GM18868 (cell line): Measurements from ENCODE around the gene ATP6V1F.
"Not testable (repeated sequence)": the region's sequence is repeated elsewhere in the genome, so short reads cannot be mapped to it uniquely, and the experiment has no call there.

Experiments used
- ATAC-seq: cut with Tn5 transposase; IDR thresholded peaks from one replicate; pipeline ENCODE4 v1.9.1; 2021; ENCODE audit warnings: mild to moderate bottlenecking, moderate library complexity; ENCODE audit not compliant: unreplicated experiment

The ATP6V1F gene

GRCh38 chr7:128894101-128894440 is 31.4 kb downstream of the ATP6V1F start:
- ATAC-seq = no peak

- no peak for ATAC-seq
Measured at GRCh38 chr7:128895320-128895719, 32.7 kb downstream of the ATP6V1F start.

- ATAC-seq = no peak
Measured at GRCh38 chr7:128899392-128899791, 36.7 kb downstream of the ATP6V1F start.

- no peak for ATAC-seq
Measured at GRCh38 chr7:128900237-128900636, 37.6 kb downstream of the ATP6V1F start.

- no peak for ATAC-seq
Measured at GRCh38 chr7:128902761-128903585, 40.3 kb downstream of the ATP6V1F start.

- ATAC-seq = no peak
Measured at GRCh38 chr7:128903621-128904361, 41.1 kb downstream of the ATP6V1F start.

- ATAC-seq = peak; percentile 65
Measured at GRCh38 chr7:128904381-128905197, 41.9 kb downstream of the ATP6V1F start.

GRCh38 chr7:128906001-128906765 is 43.5 kb downstream of the ATP6V1F start:
- ATAC-seq = no peak

GRCh38 chr7:128906766-128907559 is 44.3 kb downstream of the ATP6V1F start:
- ATAC-seq = no peak

GRCh38 chr7:128908750-128909624 is 46.3 kb downstream of the ATP6V1F start:
- no peak for ATAC-seq

GRCh38 chr7:128909625-128910568 is 47.2 kb downstream of the ATP6V1F start:
- ATAC-seq = no peak

- ATAC-seq = no peak
Measured at GRCh38 chr7:128910569-128910945, 47.9 kb downstream of the ATP6V1F start, which contains the start of gene KCP. Gene KCP, minus strand, starts transcription at chr7:128910709. Its CDS starts 33 bp downstream, at chr7:128910676.

GRCh38 chr7:128911423-128912031 is 48.9 kb downstream of the ATP6V1F start:
- ATAC-seq = no peak

- ATAC-seq = no peak
Measured at GRCh38 chr7:128912281-128912680, 49.6 kb downstream of the ATP6V1F start.

- not testable (repeated sequence) for ATAC-seq
Measured at GRCh38 chr7:128912709-128913495, 50.2 kb downstream of the ATP6V1F start.

- no peak for ATAC-seq
Measured at GRCh38 chr7:128913870-128914565, 51.4 kb downstream of the ATP6V1F start.
